SK-N-SH treated with all-trans-retinoic acid at 6 μM for 48 hours (cell line): ENCODE results near the gene CCDC78.

ENCODE experiments used
- ATAC-seq: fragments of 200-7000 bp; cut with Tn5 transposase; 3 replicates; pipeline ENCODE4 v1.9.1; 2020; ENCODE audit warnings: mild to moderate bottlenecking, moderate library complexity
- BACH2 ChIP-seq: fragments of 250-450 bp; sonication (Bioruptor Pico); IDR thresholded peaks from 2 replicates; pipeline ENCODE4 v1.9.0; 2021; ENCODE audit warnings: mild to moderate bottlenecking, borderline replicate concordance
- CSDC2 ChIP-seq: fragments of 250-450 bp; sonication (Bioruptor Pico); IDR thresholded peaks from 2 replicates; pipeline ENCODE4 v1.5.0; 2020; ENCODE audit warnings: mild to moderate bottlenecking, moderate library complexity
- ESRRG ChIP-seq: fragments of 250-450 bp; sonication (Bioruptor Pico); IDR thresholded peaks from 2 replicates; pipeline ENCODE4 v1.6.1; 2021; ENCODE audit warnings: mild to moderate bottlenecking
- ISL1 ChIP-seq: fragments of 250-450 bp; sonication (Bioruptor Pico); IDR thresholded peaks from 2 replicates; pipeline ENCODE4 v2.1.2; 2022; ENCODE audit warnings: mild to moderate bottlenecking, moderate library complexity
- PATZ1 ChIP-seq: fragments of 250-450 bp; sonication (Bioruptor Pico); IDR thresholded peaks from 2 replicates; pipeline ENCODE4 v1.8.0; 2020; ENCODE audit warnings: mild to moderate bottlenecking, moderate library complexity, borderline replicate concordance
- PPARA ChIP-seq: fragments of 250-450 bp; sonication (Bioruptor Pico); IDR thresholded peaks from 2 replicates; pipeline ENCODE4 v1.5.0; 2020; ENCODE audit warnings: mild to moderate bottlenecking, borderline replicate concordance
- RARB ChIP-seq: fragments of 250-450 bp; sonication (Bioruptor Pico); IDR thresholded peaks from 2 replicates; pipeline ENCODE4 v1.8.0; 2021; ENCODE audit warnings: mild to moderate bottlenecking, moderate library complexity
- TOX ChIP-seq: fragments of 250-450 bp; sonication (Bioruptor Pico); IDR thresholded peaks from 2 replicates; pipeline ENCODE4 v1.8.0; 2021; ENCODE audit warnings: mild to moderate bottlenecking, moderate library complexity, borderline replicate concordance
- ZC3H10 ChIP-seq: fragments of 250-450 bp; sonication (Bioruptor Pico); IDR thresholded peaks from 2 replicates; pipeline ENCODE4 v1.5.1; 2021; ENCODE audit warnings: mild to moderate bottlenecking, moderate library complexity
- ZFP3 ChIP-seq: fragments of 250-450 bp; sonication (Bioruptor Pico); IDR thresholded peaks from 2 replicates; pipeline ENCODE4 v1.5.0; 2020; ENCODE audit warnings: mild to moderate bottlenecking, moderate library complexity
- ZFP30 ChIP-seq: fragments of 450-650 bp; formaldehyde crosslinking; IDR thresholded peaks from 2 replicates; pipeline ENCODE4 v1.5.0; 2022; ENCODE audit warnings: mild to moderate bottlenecking, moderate library complexity
- ZNF565 ChIP-seq: fragments of 450-650 bp; formaldehyde crosslinking; conservative IDR thresholded peaks from 2 replicates; pipeline ENCODE4 v1.5.0; 2020; ENCODE audit warnings: low read depth, mild to moderate bottlenecking, moderate library complexity
- ZNF8 ChIP-seq: fragments of 450-650 bp; formaldehyde crosslinking; IDR thresholded peaks from 2 replicates; pipeline ENCODE4 v1.5.0; 2020; ENCODE audit warnings: mild to moderate bottlenecking, moderate library complexity
- TF ChIP-seq, protein P1 (sequence below): fragments of 250-450 bp; sonication (Bioruptor Pico); IDR thresholded peaks from 2 replicates; pipeline ENCODE4 v1.5.0; 2020; ENCODE audit warnings: mild to moderate bottlenecking, moderate library complexity
- TF ChIP-seq, protein P2 (sequence below): fragments of 250-450 bp; sonication (Bioruptor Pico); IDR thresholded peaks from 2 replicates; pipeline ENCODE4 v1.8.0; 2021; ENCODE audit warnings: low read depth, mild to moderate bottlenecking, moderate library complexity, borderline replicate concordance

Gene CCDC78

DNA sequence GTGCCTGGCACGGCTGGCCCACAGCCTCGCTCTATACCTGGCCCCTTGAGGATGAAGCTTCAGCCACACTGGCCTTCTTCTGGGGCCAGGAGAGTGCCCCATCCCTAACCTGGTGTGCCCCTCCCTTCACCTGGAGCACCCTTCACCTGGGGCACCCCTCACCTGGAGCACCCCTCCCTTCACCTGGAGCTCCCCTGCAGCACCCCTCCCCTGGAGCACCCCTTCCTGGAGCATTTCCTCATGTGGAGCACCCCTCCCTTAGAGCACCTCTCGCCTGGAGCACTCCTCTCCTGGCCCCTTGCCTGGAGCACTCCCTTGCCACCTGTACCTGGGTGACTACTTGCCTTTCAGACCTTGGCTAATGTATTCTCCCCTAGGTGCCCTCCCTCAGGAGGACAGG, 18.2 kb downstream of the CCDC78 start:
- TF ChIP-seq BACH2 (no peak), ZFP3 (no peak), CSDC2 (CRISPR knock-in tag) (no peak)
- TF ChIP-seq, protein P1, sequence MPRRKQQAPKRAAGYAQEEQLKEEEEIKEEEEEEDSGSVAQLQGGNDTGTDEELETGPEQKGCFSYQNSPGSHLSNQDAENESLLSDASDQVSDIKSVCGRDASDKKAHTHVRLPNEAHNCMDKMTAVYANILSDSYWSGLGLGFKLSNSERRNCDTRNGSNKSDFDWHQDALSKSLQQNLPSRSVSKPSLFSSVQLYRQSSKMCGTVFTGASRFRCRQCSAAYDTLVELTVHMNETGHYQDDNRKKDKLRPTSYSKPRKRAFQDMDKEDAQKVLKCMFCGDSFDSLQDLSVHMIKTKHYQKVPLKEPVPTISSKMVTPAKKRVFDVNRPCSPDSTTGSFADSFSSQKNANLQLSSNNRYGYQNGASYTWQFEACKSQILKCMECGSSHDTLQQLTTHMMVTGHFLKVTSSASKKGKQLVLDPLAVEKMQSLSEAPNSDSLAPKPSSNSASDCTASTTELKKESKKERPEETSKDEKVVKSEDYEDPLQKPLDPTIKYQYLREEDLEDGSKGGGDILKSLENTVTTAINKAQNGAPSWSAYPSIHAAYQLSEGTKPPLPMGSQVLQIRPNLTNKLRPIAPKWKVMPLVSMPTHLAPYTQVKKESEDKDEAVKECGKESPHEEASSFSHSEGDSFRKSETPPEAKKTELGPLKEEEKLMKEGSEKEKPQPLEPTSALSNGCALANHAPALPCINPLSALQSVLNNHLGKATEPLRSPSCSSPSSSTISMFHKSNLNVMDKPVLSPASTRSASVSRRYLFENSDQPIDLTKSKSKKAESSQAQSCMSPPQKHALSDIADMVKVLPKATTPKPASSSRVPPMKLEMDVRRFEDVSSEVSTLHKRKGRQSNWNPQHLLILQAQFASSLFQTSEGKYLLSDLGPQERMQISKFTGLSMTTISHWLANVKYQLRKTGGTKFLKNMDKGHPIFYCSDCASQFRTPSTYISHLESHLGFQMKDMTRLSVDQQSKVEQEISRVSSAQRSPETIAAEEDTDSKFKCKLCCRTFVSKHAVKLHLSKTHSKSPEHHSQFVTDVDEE = no peak
- ATAC-seq = no peak

GRCh38 chr16:707062-707538, 19.1 kb downstream of the CCDC78 start:
- TF ChIP-seq PATZ1 (CRISPR knock-in tag) (no peak), ZNF565 (CRISPR knock-in tag) (no peak), ZFP3 (no peak), RARB (CRISPR knock-in tag) (no peak)
- TF ChIP-seq, protein P1 = no peak
- TF ChIP-seq, protein P2, sequence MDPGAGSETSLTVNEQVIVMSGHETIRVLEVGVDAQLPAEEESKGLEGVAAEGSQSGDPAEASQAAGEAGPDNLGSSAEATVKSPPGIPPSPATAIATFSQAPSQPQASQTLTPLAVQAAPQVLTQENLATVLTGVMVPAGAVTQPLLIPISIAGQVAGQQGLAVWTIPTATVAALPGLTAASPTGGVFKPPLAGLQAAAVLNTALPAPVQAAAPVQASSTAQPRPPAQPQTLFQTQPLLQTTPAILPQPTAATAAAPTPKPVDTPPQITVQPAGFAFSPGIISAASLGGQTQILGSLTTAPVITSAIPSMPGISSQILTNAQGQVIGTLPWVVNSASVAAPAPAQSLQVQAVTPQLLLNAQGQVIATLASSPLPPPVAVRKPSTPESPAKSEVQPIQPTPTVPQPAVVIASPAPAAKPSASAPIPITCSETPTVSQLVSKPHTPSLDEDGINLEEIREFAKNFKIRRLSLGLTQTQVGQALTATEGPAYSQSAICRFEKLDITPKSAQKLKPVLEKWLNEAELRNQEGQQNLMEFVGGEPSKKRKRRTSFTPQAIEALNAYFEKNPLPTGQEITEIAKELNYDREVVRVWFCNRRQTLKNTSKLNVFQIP (CRISPR knock-in tag) = no peak
- ATAC-seq = no peak

DNA sequence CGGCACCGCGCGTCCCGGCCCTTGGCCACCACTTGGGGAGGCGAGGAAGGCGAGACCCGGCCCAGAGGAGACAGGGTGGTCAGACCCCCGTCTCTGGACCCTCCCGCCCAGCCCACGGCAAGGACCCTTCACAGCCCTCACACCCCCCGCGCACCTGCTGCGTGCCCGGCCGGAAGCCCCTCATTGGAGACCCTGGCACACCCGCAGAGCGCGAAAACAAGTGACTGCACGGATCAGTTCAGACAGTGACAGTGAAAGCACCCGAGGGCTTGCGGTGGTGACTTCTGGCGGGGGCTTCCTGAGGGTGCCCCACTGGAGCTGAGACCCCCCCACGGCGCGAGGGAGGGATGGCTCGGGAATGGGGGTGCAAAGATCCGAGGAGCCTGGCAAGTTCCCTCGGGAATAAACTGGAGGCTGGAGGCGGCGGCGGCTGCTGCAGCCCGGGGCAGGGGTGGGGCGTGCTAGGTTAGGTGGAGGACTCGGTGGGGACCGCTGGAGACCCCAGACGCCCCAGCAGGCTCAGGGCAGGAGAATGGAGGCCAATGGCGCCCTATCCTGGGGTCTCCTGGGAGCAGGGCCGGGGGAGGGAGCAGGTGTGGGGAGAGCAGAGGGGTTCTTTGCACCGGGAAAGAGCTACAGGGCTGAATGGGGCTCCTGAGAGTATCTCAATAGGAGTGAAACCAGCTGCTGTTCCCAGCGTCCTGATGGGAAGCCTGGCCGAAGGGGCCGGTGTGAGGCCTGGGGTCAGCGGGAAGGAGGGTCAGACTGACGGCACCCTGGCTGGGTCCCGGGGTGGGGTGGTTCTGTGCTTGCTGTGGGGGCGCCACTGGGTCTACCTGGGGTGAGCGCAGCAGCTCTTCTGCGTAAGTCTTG, 19.8 kb downstream of the CCDC78 start:
- TF ChIP-seq ZNF8 (CRISPR knock-in tag) = no peak
- TF ChIP-seq ZC3H10 (CRISPR knock-in tag) = no peak
- no peak for TF ChIP-seq ZFP30 (CRISPR knock-in tag)
- TF ChIP-seq PPARA (CRISPR knock-in tag) = no peak
- no peak for TF ChIP-seq ZFP3
- TF ChIP-seq RARB (CRISPR knock-in tag) = no peak
- TF ChIP-seq PATZ1 (CRISPR knock-in tag) = no peak
- no peak for TF ChIP-seq ESRRG (CRISPR knock-in tag)
- TF ChIP-seq CSDC2 (CRISPR knock-in tag) = no peak
- no peak for TF ChIP-seq ISL1 (CRISPR knock-in tag)
- TF ChIP-seq ZNF565 (CRISPR knock-in tag) = no peak
- TF ChIP-seq TOX (CRISPR knock-in tag) = no peak
- ATAC-seq = no peak
